Stomach (tissue), 9 donors: ENCODE measurements around the gene GJB2. TPM values are rescaled to one million over a fixed set of nuclear protein-coding genes. Genes with fewer than 3 reads are reported as not detected.

ENCODE experiments used
- DNase-seq, 2 donors: peaks; one replicate each; pipeline versions ENCODE4 v3.0.0 to v3.0.0-alpha.2; 2013 to 2019
- H3K27ac ChIP-seq, 5 donors: fragments of 200-600 bp in 4 of 5; sonication (generic) in 4 of 5; one replicate each; pipeline ENCODE4 v1.5.1; 2013 to 2019; ENCODE audit warnings: mild to moderate bottlenecking in 1 of 5, moderate library complexity in 1 of 5
- H3K27me3 ChIP-seq, 3 donors: fragments of 200-600 bp; sonication (generic); one replicate each; pipeline ENCODE4 v1.5.1; 2017 to 2019; ENCODE audit warnings: mixed run types in 1 of 3
- H3K36me3 ChIP-seq, 4 donors: fragments of 200-600 bp; sonication (generic); 1 replicate in 3 of 4; 2 replicates in 1 of 4; pipeline ENCODE4 v1.5.1; 2016 to 2019
- H3K4me1 ChIP-seq, 4 donors: fragments of 200-600 bp; sonication (generic); one replicate each; pipeline ENCODE4 v1.5.1; 2016 to 2019
- H3K4me3 ChIP-seq, 4 donors: fragments of 200-600 bp; sonication (generic) in 3 of 4; one replicate each; pipeline ENCODE4 v1.5.1; 2016 to 2019; ENCODE audit warnings: mild to moderate bottlenecking in 1 of 4
- H3K9me3 ChIP-seq, 4 donors: fragments of 200-600 bp; sonication (generic); one replicate each; pipeline ENCODE4 v1.5.1; 2016 to 2019
- EP300 ChIP-seq: sonication (generic); formaldehyde crosslinking; IDR thresholded peaks from one replicate; pipeline ENCODE4 v1.6.1; 2017; ENCODE audit warnings: antibody characterized with exemption
- POLR2A ChIP-seq, 4 donors: fragments of 450-650 bp; IDR thresholded peaks; one replicate each; pipeline ENCODE4 v1.6.1; 2016; ENCODE audit warnings: antibody characterized with exemption in 4 of 4, control low read depth in 2 of 4, mild to moderate bottlenecking in 1 of 4, moderate library complexity in 1 of 4
- POLR2AphosphoS5 ChIP-seq, 3 donors: sonication (generic); formaldehyde crosslinking; IDR thresholded peaks; one replicate each; pipeline ENCODE4 v1.6.1; 2016; ENCODE audit warnings: antibody characterized with exemption in 3 of 3
- WGBS, 5 donors: extraction: QIAGEN DNeasy Blood & Tissue Kit in 3 of 5; methylation state at CpG; one replicate each; pipeline versions ENCODE4 v1.1.5 to v1.1.7; 2013 to 2018; 5-methylcytosine and 5-hydroxymethylcytosine counted together
- intact Hi-C: fragments of 100-400 bp; cut with DNase I; formaldehyde crosslinking; loops from one replicate; pipeline ENCODE4 v1.15.1; 2023; ENCODE audit warnings: low total_unique reads
- polyA plus RNA-seq, 3 donors: library from polyadenylated mRNA; stranded (reverse); fragments of 200-250 nt; gene quantifications; one replicate each; pipeline ENCODE4 v1.2.3, GENCODE V29; 2013
- total RNA-seq, 5 donors: library from RNA; depleted of rRNA; stranded (reverse); fragments of >200 nt; gene quantifications; one replicate each; pipeline versions ENCODE4 v1.1.0 to v1.2.3, GENCODE V29; 2014 to 2016
- TF ChIP-seq, protein P1 (sequence below), 7 experiments: fragments of 450-650 bp in 4 of 7; fragments of 200-600 bp in 3 of 7; sonication (generic) in 3 of 7; IDR thresholded peaks; one replicate each; pipeline ENCODE4 v1.5.1; 2016 to 2019; ENCODE audit warnings: antibody characterized with exemption in 7 of 7, control low read depth in 2 of 7, mild to moderate bottlenecking in 1 of 7
- donor health status: healthy with polysubstance abuse.
- donor health status: Bipolar disorder and iron deficiency.
- donor health status: healthy.

GJB2 gene
- total and polyA plus RNA-seq, 8 donors = 0.58 to 102 (median 2.3) TPM; not detected in 1

DNA sequence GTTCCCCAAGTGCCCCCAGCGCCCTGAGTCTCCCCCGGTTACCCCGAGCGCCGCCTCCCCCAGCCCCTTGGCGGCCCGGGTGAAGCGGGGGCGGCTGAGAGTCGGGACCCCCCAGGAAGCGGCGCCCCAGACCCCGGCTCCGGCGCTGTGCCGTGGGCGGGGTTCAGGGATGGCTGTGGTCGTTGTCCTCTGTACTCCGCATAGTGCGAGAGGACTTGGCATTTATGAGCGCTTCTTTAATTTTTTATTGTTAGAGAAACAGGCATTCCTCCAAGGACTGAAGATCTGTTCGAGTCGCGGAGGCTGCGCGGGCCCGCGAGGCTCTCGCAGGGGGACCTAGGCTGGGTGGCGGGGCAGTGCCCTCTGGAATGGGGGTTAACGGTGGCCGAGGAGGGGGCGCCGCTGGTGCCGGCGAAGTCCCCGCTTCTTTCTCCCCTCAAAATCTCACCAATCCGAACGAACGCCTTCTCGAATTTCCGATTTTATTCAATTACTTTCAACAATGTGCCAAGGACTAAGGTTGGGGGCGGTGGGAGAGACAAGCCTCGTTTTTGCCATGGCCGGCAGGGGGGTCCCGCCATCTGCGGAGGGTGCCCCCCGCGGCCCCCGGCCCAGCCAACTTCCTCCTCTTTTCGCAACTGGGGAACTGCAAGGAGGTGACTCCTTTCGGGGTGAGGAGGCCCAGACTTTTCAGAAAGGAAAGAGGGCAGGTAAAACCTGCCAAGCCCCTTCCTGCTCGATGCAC lies 596 bp upstream of the GJB2 start:
- 1 to 2% (median 1%) methylated on average over 30 to 53 of the region's 53 CpGs for WGBS, 5 donors
- peaks cover 18 to 31% (median 28%) of the 10 kb centered on the region in 4 donors for H3K4me1 ChIP-seq
- peaks cover 13 to 66% (median 46%) of the 10 kb centered on the region in 3 donors for H3K27me3 ChIP-seq
- H3K9me3 ChIP-seq = no peaks in the 10 kb centered on the region
- peak overlapping the region; percentile 52 to 80 (median 68) for H3K4me3 ChIP-seq
- no peak overlapping the region for H3K27ac ChIP-seq
- intact Hi-C loops = no loop called here
- TF ChIP-seq EP300 = no peak
- TF ChIP-seq, protein P1, sequence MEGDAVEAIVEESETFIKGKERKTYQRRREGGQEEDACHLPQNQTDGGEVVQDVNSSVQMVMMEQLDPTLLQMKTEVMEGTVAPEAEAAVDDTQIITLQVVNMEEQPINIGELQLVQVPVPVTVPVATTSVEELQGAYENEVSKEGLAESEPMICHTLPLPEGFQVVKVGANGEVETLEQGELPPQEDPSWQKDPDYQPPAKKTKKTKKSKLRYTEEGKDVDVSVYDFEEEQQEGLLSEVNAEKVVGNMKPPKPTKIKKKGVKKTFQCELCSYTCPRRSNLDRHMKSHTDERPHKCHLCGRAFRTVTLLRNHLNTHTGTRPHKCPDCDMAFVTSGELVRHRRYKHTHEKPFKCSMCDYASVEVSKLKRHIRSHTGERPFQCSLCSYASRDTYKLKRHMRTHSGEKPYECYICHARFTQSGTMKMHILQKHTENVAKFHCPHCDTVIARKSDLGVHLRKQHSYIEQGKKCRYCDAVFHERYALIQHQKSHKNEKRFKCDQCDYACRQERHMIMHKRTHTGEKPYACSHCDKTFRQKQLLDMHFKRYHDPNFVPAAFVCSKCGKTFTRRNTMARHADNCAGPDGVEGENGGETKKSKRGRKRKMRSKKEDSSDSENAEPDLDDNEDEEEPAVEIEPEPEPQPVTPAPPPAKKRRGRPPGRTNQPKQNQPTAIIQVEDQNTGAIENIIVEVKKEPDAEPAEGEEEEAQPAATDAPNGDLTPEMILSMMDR (IDR thresholded peaks at IDR 0.05) = no peak
- TF ChIP-seq POLR2A (IDR thresholded peaks at IDR 0.05) = no peak
- no peak for TF ChIP-seq POLR2AphosphoS5 (IDR thresholded peaks at IDR 0.05)
- DNase-seq = peak in 1 of 2 donors; percentile 39
- H3K36me3 ChIP-seq = peaks cover 0 to 4% (median 0%) of the 10 kb centered on the region in 4 donors

DNA sequence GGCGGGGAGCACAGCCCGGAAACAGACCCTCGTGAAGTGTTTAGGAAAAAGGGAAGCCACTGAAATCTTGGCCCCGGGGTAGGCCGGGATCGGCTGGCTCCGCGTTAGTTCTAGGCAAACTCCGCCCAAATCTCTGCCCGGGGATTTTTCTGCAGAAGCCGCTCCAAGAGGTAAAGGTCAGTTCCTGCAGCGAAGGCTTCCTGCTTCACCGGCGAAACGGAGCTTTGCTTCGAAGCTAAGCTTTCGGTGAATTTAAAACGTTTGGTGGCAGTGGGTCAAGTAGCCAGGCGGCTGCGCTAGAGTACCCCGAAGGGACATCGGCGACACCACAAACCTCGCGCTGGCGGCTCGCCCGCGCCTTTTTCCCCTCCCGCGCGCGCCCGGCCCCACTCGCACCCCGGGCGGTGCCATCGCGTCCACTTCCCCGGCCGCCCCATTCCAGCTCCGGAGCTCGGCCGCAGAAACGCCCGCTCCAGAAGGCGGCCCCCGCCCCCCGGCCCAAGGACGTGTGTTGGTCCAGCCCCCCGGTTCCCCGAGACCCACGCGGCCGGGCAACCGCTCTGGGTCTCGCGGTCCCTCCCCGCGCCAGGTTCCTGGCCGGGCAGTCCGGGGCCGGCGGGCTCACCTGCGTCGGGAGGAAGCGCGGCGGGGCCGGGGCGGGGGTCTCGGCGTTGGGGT lies 441 bp downstream of the GJB2 start:
- Histone ChIP-seq H3K9me3 (no peaks in the 10 kb centered on the region), H3K4me3 (peak overlapping the region; percentile 52 to 80 (median 68)), H3K27me3 (peaks cover 13 to 66% (median 46%) of the 10 kb centered on the region in 3 donors), H3K36me3 (peaks cover 0 to 4% (median 0%) of the 10 kb centered on the region in 4 donors), H3K27ac (peak overlapping the region in 1 of 5 donors; percentile 5), H3K4me1 (peaks cover 18 to 31% (median 28%) of the 10 kb centered on the region in 4 donors)
- peak in 1 of 2 donors; percentile 63 for DNase-seq
- 0 to 2% (median 1%) methylated on average over 15 to 73 of the region's 73 CpGs for WGBS, 5 donors
- intact Hi-C loops = no loop called here
- TF ChIP-seq POLR2A (IDR thresholded peaks at IDR 0.05) = no peak
- no peak for TF ChIP-seq EP300
- no peak for TF ChIP-seq POLR2AphosphoS5 (IDR thresholded peaks at IDR 0.05)
- TF ChIP-seq, protein P1 (IDR thresholded peaks at IDR 0.05) = no peak

- Histone ChIP-seq H3K36me3 (peaks cover 0 to 4% (median 0%) of the 10 kb centered on the region in 4 donors), H3K9me3 (no peaks in the 10 kb centered on the region), H3K4me3 (peak overlapping the region; percentile 52 to 80 (median 68)), H3K27ac (no peak overlapping the region), H3K27me3 (peaks cover 13 to 60% (median 46%) of the 10 kb centered on the region in 3 donors), H3K4me1 (peaks cover 18 to 31% (median 28%) of the 10 kb centered on the region in 4 donors)
- intact Hi-C loops = no loop called here
- no peak for TF ChIP-seq POLR2A (IDR thresholded peaks at IDR 0.05)
- WGBS, 5 donors = 21 to 59% (median 35%) methylated on average over 9 to 24 of the region's 24 CpGs
- peak; percentile 49 to 53 for DNase-seq
These were observed 1.2 kb downstream of the GJB2 start for GRCh38 chr13:20191311-20192157.

- Histone ChIP-seq H3K27ac (no peak overlapping the region), H3K36me3 (peaks cover 0 to 4% (median 0%) of the 10 kb centered on the region in 4 donors), H3K27me3 (peaks cover 13 to 51% (median 42%) of the 10 kb centered on the region in 3 donors), H3K4me1 (peaks cover 18 to 31% (median 28%) of the 10 kb centered on the region in 4 donors), H3K4me3 (peak overlapping the region in 1 of 4 donors; percentile 73), H3K9me3 (no peaks in the 10 kb centered on the region)
- no peak for DNase-seq
- TF ChIP-seq EP300 = no peak
- no peak for TF ChIP-seq POLR2A (IDR thresholded peaks at IDR 0.05)
- no peak for TF ChIP-seq POLR2AphosphoS5 (IDR thresholded peaks at IDR 0.05)
- TF ChIP-seq, protein P1 (IDR thresholded peaks at IDR 0.05) = no peak
- 84 to 93% (median 91%) methylated on average over 16 of the region's 16 CpGs for WGBS, 5 donors
- intact Hi-C loops = no loop called here
These were observed 2.0 kb downstream of the GJB2 start for GRCh38 chr13:20190481-20191310.
